ENCODE data around the gene LIPG.

Gene LIPG

DNA sequence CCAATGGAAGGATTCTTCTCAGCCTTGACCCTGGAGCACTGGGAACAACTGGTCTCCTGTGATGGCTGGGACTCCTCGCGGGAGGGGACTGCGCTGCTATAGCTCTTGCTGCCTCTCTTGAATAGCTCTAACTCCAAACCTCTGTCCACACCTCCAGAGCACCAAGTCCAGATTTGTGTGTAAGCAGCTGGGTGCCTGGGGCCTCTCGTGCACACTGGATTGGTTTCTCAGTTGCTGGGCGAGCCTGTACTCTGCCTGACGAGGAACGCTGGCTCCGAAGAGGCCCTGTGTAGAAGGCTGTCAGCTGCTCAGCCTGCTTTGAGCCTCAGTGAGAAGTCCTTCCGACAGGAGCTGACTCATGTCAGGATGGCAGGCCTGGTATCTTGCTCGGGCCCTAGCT is 28.8 kb downstream of the LIPG start:
- TF ChIP-seq, protein P1, sequence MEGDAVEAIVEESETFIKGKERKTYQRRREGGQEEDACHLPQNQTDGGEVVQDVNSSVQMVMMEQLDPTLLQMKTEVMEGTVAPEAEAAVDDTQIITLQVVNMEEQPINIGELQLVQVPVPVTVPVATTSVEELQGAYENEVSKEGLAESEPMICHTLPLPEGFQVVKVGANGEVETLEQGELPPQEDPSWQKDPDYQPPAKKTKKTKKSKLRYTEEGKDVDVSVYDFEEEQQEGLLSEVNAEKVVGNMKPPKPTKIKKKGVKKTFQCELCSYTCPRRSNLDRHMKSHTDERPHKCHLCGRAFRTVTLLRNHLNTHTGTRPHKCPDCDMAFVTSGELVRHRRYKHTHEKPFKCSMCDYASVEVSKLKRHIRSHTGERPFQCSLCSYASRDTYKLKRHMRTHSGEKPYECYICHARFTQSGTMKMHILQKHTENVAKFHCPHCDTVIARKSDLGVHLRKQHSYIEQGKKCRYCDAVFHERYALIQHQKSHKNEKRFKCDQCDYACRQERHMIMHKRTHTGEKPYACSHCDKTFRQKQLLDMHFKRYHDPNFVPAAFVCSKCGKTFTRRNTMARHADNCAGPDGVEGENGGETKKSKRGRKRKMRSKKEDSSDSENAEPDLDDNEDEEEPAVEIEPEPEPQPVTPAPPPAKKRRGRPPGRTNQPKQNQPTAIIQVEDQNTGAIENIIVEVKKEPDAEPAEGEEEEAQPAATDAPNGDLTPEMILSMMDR (IDR thresholded peaks at IDR 0.05; ENCODE audit: low read depth, low read length): no peak
- no peak overlapping the region for H3K4me3 ChIP-seq (ENCODE audit: low read depth, low read length)

DNA sequence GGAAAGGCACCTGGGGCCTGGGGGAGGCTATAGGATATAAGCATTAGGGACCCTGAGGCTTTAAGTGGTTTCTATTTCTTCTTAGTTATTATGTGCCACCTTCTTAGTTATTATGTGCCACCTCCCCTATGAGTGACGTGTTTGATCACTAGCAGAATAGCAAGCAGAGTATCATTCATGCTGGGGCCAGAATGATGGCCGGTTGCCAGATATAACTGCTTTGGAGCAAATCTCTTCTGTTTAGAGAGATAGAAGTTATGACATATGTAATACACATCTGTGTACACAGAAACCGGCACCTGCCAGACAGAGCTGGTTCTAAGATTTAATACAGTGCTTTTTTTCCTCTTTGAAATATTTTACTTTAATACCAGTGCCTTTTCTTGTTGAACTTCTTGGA is 29.4 kb downstream of the LIPG start:
- TF ChIP-seq, protein P1 (IDR thresholded peaks at IDR 0.05; ENCODE audit: low read depth, low read length): no peak
- no peak overlapping the region for H3K4me3 ChIP-seq (ENCODE audit: low read depth, low read length)

DNA sequence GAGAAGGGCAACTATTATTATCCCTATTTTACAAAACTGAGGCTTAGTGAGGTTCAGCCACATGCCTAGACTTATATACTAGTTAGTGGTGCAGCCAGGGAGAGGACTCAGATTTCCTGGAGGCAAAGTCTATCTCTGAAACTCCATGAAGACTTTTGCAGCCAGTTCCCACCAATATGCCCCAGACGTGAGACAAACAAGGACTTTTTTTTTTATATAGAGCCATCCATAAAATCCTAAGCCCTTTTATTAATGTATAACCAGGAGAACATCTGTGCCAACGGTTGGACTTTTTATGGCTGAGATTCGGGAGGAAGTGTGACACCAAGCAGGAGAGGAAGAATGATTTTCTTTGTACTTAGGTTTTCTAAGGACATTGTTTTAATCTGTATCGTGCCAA is 29.9 kb downstream of the LIPG start:
- H3K4me3 ChIP-seq (ENCODE audit: low read depth, low read length): no peak overlapping the region
- TF ChIP-seq, protein P1 (IDR thresholded peaks at IDR 0.05; ENCODE audit: low read depth, low read length): no peak

DNA sequence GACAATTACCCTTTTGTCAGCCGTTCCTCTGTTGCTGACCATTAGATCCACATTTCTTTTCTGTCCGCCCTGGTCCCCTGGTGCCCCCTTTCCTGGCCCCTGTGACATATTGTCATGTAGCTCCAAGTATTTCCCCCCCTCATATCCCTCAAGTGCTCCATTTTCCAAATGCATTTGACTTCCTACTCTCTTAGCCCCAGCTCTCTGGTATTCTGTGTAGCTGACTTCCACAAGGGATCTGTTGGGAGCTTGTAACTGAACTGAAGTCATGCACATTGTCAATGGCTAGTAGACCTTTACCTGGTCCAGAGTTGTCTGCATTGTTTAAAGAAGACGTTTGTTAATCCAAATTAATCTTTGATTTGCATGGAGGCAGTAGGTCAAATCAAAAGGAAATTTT is 34.8 kb downstream of the LIPG start:
- H3K4me3 ChIP-seq (ENCODE audit: low read depth, low read length): no peak overlapping the region
- TF ChIP-seq, protein P1 (IDR thresholded peaks at IDR 0.05; ENCODE audit: low read depth, low read length): no peak

DNA sequence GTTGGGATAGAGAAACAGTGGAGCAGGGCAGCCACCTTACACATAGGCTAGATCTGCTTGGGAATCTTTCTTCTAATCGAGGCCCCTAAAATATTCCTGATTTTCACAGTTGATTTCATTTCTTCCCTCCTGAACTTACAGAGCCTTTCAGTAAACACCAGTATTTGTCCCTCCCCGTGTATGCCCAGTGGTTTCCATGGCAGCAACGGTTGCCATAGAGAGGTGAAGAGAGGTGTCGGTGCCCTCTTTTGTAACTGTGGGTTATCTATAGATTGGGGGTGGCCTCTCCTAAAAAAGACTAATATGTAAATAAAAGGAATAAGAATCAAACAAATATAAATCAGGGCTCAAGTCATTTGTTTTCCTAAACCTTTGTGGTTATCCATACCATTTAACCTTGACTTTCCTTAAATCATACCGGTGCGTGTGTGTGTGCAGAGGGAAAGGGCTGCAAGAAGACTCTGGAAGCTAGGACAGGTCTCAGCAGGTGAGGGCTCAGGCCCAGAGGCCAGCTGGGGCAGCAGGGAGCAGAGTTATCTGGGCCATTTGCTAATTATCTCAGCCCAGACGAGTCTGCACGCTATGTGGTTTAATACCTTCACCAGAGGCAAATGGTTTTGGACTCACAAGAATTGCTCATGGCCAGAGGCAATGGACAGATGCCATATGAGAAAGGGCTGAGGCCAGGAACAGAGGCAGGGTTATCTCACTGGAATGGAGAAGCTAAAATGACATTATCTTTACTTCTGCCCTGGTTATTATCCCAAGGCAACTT is 35.5 kb downstream of the LIPG start:
- TF ChIP-seq, protein P1 (IDR thresholded peaks at IDR 0.05; ENCODE audit: low read depth, low read length): no peak
- no peak overlapping the region for H3K4me3 ChIP-seq (ENCODE audit: low read depth, low read length)

DNA sequence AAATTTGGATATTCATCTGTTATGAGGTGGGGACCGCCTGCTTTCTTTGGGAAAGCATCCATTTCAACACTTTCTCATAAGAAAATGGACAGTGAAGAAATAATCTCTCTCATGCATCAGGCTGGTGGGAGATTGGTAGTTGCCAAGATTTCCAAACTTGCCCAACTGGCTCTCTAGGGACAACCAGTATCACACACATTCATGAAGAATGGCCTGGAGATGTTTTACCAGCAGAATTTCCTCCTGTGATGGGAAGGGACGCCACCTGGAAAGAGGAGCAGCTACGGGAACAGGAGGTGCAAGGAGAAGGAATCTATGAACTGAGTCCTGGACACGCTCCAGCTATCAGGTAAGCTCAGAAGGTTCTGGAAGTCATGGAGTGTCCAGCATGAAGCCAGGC is 39.4 kb downstream of the LIPG start:
- TF ChIP-seq, protein P1 (IDR thresholded peaks at IDR 0.05; ENCODE audit: low read depth, low read length): no peak
- no peak overlapping the region for H3K4me3 ChIP-seq (ENCODE audit: low read depth, low read length)

DNA sequence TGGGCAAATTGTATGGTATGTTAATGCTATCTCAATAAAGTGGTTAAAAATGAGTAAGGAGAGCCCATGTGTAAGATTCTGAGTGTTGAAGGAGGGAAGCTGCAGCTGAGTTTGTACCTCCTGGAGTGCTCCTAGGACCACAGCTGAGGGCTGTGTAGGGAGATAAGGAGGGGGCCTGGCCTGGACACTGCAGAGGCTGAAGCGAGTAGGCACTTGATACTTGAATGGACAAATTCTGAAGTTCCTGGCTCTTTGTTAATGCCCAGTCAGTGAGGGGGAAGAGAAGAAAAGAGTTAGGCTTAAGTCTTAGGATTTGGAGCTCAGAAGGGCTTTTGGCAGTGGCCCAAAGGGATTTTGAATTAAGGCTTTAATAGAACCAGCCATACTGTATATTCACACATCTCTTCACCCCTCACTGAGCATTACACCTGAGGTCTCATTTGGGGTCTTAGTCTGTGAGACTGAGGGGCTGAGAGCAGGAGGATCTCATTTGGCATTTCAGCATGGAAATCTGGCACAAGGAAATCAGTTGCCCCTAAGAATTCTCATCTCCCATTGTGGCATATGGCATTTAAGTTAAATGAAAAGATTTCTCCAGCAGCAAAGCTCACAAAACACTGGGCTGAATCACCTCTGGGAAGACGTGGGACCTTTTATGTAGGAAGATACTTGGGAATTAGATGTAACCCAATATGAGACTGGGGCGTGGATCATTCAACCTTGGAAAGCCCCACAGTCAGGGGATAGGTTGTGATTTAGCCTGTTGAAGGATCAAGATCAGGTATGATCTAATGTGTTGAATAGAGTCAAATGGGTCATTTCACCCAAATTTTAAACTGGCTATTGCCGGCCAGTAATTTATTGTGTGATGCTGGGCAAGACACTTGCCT is 46.8 kb downstream of the LIPG start:
- TF ChIP-seq, protein P1 (IDR thresholded peaks at IDR 0.05; ENCODE audit: low read depth, low read length): no peak
- no peak overlapping the region for H3K4me3 ChIP-seq (ENCODE audit: low read depth, low read length)
